Fibroblast of peridontal ligament (primary cell): ENCODE results near the gene OR2D2.
"Not testable (repeated sequence)": the region's sequence is repeated elsewhere in the genome, so short reads cannot be mapped to it uniquely, and the experiment has no call there.

Experiments used
- DNase-seq: peaks from one replicate; pipeline ENCODE4 v3.0.0-alpha.2; 2010; ENCODE audit errors: extremely low read depth

OR2D2 gene

GRCh38 chr11:6892400-6892799, at the start of gene OR2D2:
Gene OR2D2, minus strand, starts transcription at chr11:6892500. Its CDS starts 0 bp downstream, at chr11:6892500.
- DNase-seq: no peak

- DNase-seq: no peak
Observed at GRCh38 chr11:6941970-6942369, 49.7 kb upstream of the OR2D2 start.

- no peak for DNase-seq
Observed at GRCh38 chr11:6932145-6932544, 39.8 kb upstream of the OR2D2 start.

- peak; percentile 38 for DNase-seq
Observed at GRCh38 chr11:6931146-6931713, 38.9 kb upstream of the OR2D2 start.

GRCh38 chr11:6928916-6929315, 36.6 kb upstream of the OR2D2 start:
- DNase-seq: no peak

- peak; percentile 34 for DNase-seq
Observed at GRCh38 chr11:6927030-6927617, 34.8 kb upstream of the OR2D2 start.

- DNase-seq: peak; percentile 75
Observed at GRCh38 chr11:6926208-6927029, 34.1 kb upstream of the OR2D2 start, which contains the start of gene ZNF215. Gene ZNF215, plus strand, starts transcription at chr11:6926426. Its CDS starts 5,847 bp downstream, at chr11:6932273.

GRCh38 chr11:6925636-6926207, 33.4 kb upstream of the OR2D2 start:
- no peak for DNase-seq

- no peak for DNase-seq
Observed at GRCh38 chr11:6925007-6925577, 32.8 kb upstream of the OR2D2 start.

- no peak for DNase-seq
Observed at GRCh38 chr11:6920702-6921101, 28.4 kb upstream of the OR2D2 start, which contains the start of gene OR2D3. Gene OR2D3, plus strand, starts transcription at chr11:6921002. Its CDS starts 0 bp downstream, at chr11:6921002.

GRCh38 chr11:6919698-6920097, 27.4 kb upstream of the OR2D2 start:
- DNase-seq: no peak

- DNase-seq: peak; percentile 57
Observed at GRCh38 chr11:6911948-6912347, 19.6 kb upstream of the OR2D2 start.

GRCh38 chr11:6911378-6911777, 19.1 kb upstream of the OR2D2 start:
- DNase-seq: no peak

GRCh38 chr11:6904804-6905203, 12.5 kb upstream of the OR2D2 start:
- not testable (repeated sequence) for DNase-seq

- no peak for DNase-seq
Observed at GRCh38 chr11:6900327-6900999, 8.2 kb upstream of the OR2D2 start.

GRCh38 chr11:6898911-6899310, 6.6 kb upstream of the OR2D2 start:
- no peak for DNase-seq

- DNase-seq: no peak
Observed at GRCh38 chr11:6895010-6895409, 2.7 kb upstream of the OR2D2 start.

GRCh38 chr11:6894097-6894496, 1.8 kb upstream of the OR2D2 start:
- DNase-seq: no peak

GRCh38 chr11:6889835-6890234, 2.5 kb downstream of the OR2D2 start:
- DNase-seq: no peak

GRCh38 chr11:6888830-6889229, 3.5 kb downstream of the OR2D2 start:
- DNase-seq: no peak

- DNase-seq: not testable (repeated sequence)
Observed at GRCh38 chr11:6887711-6888110, 4.6 kb downstream of the OR2D2 start.
